HCT116 (cell line): ENCODE measurements around the gene ZFP1. TPM values are rescaled to one million over a fixed set of nuclear protein-coding genes. Genes with fewer than 3 reads are reported as not detected.
A peak's percentile ranks its signal among the peaks of the same experiment; 100 is the strongest.
"Not testable (repeated sequence)": the region's sequence is repeated elsewhere in the genome, so short reads cannot be mapped to it uniquely, and the experiment has no call there.

ENCODE experiments used
- ATAC-seq: fragments of 200-7000 bp; cut with Tn5 transposase; 2 replicates; pipeline ENCODE4 v1.9.1; 2020; ENCODE audit warnings: mild to moderate bottlenecking, moderate library complexity
- BruUV-seq: library from RNA; stranded (reverse); fragments of 400-500 nt; replicated peaks from 2 replicates; lab custom pipeline; 2021; lab: Mats Ljungman, UMichigan
- CTCF ChIA-PET: fragments of 300-600 bp; sonication (Branson Sonifier 250); formaldehyde crosslinking; loops from one replicate; lab custom pipeline; 2021; ENCODE audit warnings: antibody characterized with exemption; lab: Charles Lee
- POLR2A ChIA-PET: fragments of 300-600, 350-600 bp; sonication (Branson Sonifier 250); formaldehyde crosslinking; loops from one replicate; lab custom pipeline; 2021; ENCODE audit warnings: antibody characterized with exemption; lab: Charles Lee
- RAD21 ChIA-PET, 2 experiments: fragments of 300-600 bp; sonication (Branson Sonifier 250); formaldehyde crosslinking; loops; one replicate each; lab custom pipeline; 2023; ENCODE audit warnings: low total read pairs in 2 of 2; ENCODE audit not compliant: uncharacterized antibody in 2 of 2, unreplicated experiment in 2 of 2, low non-redundant PET in 1 of 2; lab: Charles Lee
- DNase-seq: peaks from one replicate; pipeline ENCODE4 v3.0.0-alpha.2; 2010; ENCODE audit warnings: low read depth, low spot score
- H2AFZ ChIP-seq: fragments of 200-600 bp; shearing (Covaris generic), sonication (generic); 2 replicates; pipeline ENCODE4 v1.6.1; 2017; ENCODE audit warnings: low read depth, mixed run types, mixed read lengths, antibody characterized with exemption, low read length; ENCODE audit not compliant: poor library complexity, severe bottlenecking
- H3K27ac ChIP-seq: 2 replicates; pipeline ENCODE4 v1.5.1; 2012; ENCODE audit warnings: low read depth, low read length
- H3K27me3 ChIP-seq: fragments of 200-600 bp; sonication (generic); 2 replicates; pipeline ENCODE4 v1.6.1; 2016; ENCODE audit warnings: mixed run types, low read length, mixed read lengths; ENCODE audit not compliant: insufficient read depth
- H3K36me3 ChIP-seq, 2 experiments: fragments of 200-500 bp in 1 of 2; fragments of 200-600 bp in 1 of 2; sonication (Bioruptor generic) in 1 of 2; sonication (generic) in 1 of 2; 2 replicates each; pipeline versions ENCODE4 v1.5.1 to v1.6.1; 2014 to 2016; ENCODE audit warnings: low read length in 2 of 2, inconsistent platforms in 1 of 2, mixed read lengths in 1 of 2, mixed run types in 1 of 2; ENCODE audit not compliant: insufficient read depth in 2 of 2, control insufficient read depth in 1 of 2
- H3K4me1 ChIP-seq, 2 experiments: fragments of 200-600 bp in 1 of 2; sonication (generic) in 1 of 2; 2 replicates each; pipeline versions ENCODE4 v1.5.1 to v1.6.1; 2012 to 2017; ENCODE audit warnings: low read length in 2 of 2, inconsistent platforms in 1 of 2, mild to moderate bottlenecking in 1 of 2, mixed read lengths in 1 of 2, mixed run types in 1 of 2, moderate library complexity in 1 of 2; ENCODE audit not compliant: insufficient read depth in 2 of 2, control insufficient read depth in 1 of 2
- H3K4me2 ChIP-seq: fragments of 200-600 bp; sonication (generic); 2 replicates; pipeline ENCODE4 v1.6.1; 2017; ENCODE audit warnings: mixed run types, low read length, mixed read lengths
- H3K4me3 ChIP-seq, 2 experiments: fragments of 200-600 bp in 1 of 2; sonication (generic) in 1 of 2; replicated peaks in 1 of 2; 2 replicates each; pipeline ENCODE4 v1.5.1; 2011 to 2016; ENCODE audit warnings: low read length in 2 of 2, control low read depth in 1 of 2, low read depth in 1 of 2, mild to moderate bottlenecking in 1 of 2, mixed read lengths in 1 of 2, mixed run types in 1 of 2
- H3K79me2 ChIP-seq: fragments of 200-600 bp; sonication (generic); 2 replicates; pipeline ENCODE4 v1.6.1; 2017; ENCODE audit warnings: mild to moderate bottlenecking, mixed run types, low read length, moderate library complexity, mixed read lengths; ENCODE audit not compliant: insufficient read depth
- H3K9ac ChIP-seq: fragments of 200-600 bp; sonication (generic); 2 replicates; pipeline ENCODE4 v1.6.1; 2016; ENCODE audit warnings: low read length, mixed read lengths
- H3K9me2 ChIP-seq: fragments of 200-600 bp; sonication (generic), shearing (Covaris generic); 2 replicates; pipeline ENCODE4 v1.6.1; 2017; ENCODE audit warnings: mixed run types, mild to moderate bottlenecking, moderate library complexity; ENCODE audit not compliant: insufficient read depth
- H3K9me3 ChIP-seq, 2 experiments: fragments of 200-500 bp in 1 of 2; fragments of 200-600 bp in 1 of 2; sonication (Bioruptor generic) in 1 of 2; sonication (generic) in 1 of 2; 2 replicates each; pipeline ENCODE4 v1.6.1; 2014 to 2017; ENCODE audit warnings: low read length in 2 of 2, mixed read lengths in 2 of 2, inconsistent platforms in 1 of 2, low read depth in 1 of 2, mild to moderate bottlenecking in 1 of 2, mixed run types in 1 of 2, moderate library complexity in 1 of 2; ENCODE audit not compliant: control insufficient read depth in 1 of 2, insufficient read depth in 1 of 2
- H4K20me1 ChIP-seq: fragments of 200-600 bp; sonication (generic), shearing (Covaris generic); 2 replicates; pipeline ENCODE4 v1.6.1; 2017; ENCODE audit warnings: mixed run types, mild to moderate bottlenecking, moderate library complexity; ENCODE audit not compliant: insufficient read depth
- FOSL1 ChIP-seq: IDR thresholded peaks from 2 replicates; pipeline ENCODE4 v1.6.1; 2012; ENCODE audit warnings: low read depth
- POLR2A ChIP-seq: IDR thresholded peaks from 2 replicates; pipeline ENCODE4 v1.7.0; 2011; ENCODE audit warnings: borderline replicate concordance; ENCODE audit not compliant: insufficient read depth, insufficient read length; ENCODE audit errors: extremely low read depth
- intact Hi-C: fragments of 100-400 bp; cut with micrococcal nuclease; formaldehyde crosslinking; loops from 2 replicates; pipeline ENCODE4 v1.10.0; 2022
- total RNA-seq: library from RNA; stranded (reverse); gene quantifications from one replicate; pipeline ENCODE4 v1.2.1, GENCODE V29; 2021; ENCODE audit not compliant: unreplicated experiment

The ZFP1 gene
- total RNA-seq, 1 experiment from 2014 or later, result 12.8 TPM

DNA sequence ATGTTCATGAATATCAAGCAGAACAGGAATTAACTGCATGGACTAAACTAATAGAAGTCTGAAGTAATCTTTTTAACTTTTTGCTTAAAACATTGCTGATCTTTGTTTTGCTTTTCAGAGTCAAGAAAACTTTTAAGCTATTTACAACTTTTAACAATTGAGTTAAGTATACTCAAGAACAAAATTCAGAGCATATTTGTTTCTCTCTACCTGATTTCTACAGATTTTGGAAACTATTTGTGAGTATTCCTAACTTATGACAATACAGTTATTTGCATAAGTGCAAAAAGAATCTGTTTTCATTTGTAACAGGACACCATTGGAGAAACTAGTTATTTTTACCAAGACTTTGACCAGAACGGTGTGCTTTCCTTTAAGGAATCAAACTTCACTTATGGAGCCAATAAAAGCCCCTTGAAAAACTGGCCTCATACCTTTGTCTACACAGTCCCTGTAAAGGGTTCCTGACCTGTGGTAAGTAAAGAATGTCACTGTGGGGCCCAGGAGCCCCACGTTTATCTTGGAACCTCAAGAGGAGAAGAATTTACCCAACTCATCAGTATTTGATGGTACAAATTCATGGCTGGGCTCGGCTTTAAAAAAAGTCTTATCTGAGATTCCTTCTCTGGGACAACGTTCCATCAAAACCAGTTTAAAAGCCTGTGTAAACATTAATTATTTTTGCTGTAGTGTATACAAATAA lies 20.5 kb upstream of the ZFP1 start:
- DNase-seq (no peak), ATAC-seq (no peak)

DNA sequence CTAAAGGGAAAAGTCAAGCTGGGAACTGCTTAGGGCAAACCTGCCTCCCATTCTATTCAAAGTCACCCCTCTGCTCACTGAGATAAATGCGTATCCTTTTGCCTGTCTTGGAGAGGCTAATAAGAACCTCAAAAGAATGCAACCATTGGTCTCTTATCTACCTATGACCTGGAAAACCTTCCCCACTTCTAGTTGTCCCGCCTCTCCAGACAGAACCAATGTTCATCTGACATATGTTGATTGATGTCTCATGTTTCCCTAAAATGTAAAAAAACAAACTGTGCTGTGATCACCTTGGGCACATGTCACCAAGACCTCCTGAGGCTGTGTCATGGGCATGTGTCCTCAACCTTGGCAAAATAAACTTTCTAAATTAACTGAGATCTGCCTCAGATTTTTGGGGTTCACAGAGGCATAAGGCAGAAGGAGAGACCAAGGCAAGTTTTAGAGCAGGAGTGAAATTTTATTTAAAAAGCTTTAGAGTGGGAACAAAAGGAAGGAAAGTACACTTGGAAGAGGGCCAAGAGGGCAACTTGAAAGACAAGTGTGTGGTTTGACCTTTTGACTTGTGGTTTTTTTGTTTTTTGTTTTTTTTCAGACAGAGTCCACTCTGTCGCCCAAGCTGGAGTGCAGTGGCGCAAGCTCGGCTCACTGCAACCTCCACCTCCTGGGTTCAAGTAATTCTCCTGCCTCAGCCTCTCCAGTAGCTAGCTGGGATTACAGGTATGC lies 18.7 kb upstream of the ZFP1 start:
- peak; percentile 34; the same call in 1 of the 2 replicates for ATAC-seq
- H3K4me3 ChIP-seq, H4K20me1 ChIP-seq, intact Hi-C loops, RAD21 ChIA-PET, H3K27ac ChIP-seq, H3K4me2 ChIP-seq, CTCF ChIA-PET, H3K36me3 ChIP-seq, H3K9ac ChIP-seq, H3K4me1 ChIP-seq, POLR2A ChIA-PET, BruUV-seq, DNase-seq, H3K27me3 ChIP-seq, H3K79me2 ChIP-seq, H3K9me3 ChIP-seq, H3K9me2 ChIP-seq, H2AFZ ChIP-seq: not testable (repeated sequence)

More for the DNA sequence above, 20.5 kb upstream of the ZFP1 start:
- ChIA-PET CTCF (no interaction called here), RAD21 (no interaction called here), POLR2A (interaction anchor here (1.2 kb wide), 1 partner anchor 11 kb away, joined by 3 read pairs; the partner anchor contains the start of gene LDHD)
- Histone ChIP-seq H3K4me2 (no peak overlapping the region), H3K4me3 (no peak overlapping the region), H2AFZ (no peak overlapping the region), H4K20me1 (no peaks in the 10 kb centered on the region), H3K9ac (no peak overlapping the region), H3K9me2 (no peaks in the 10 kb centered on the region), H3K27me3 (no peaks in the 10 kb centered on the region), H3K4me1 (no peaks in the 10 kb centered on the region; a peak in 1 of 4 replicates), H3K27ac (no peak overlapping the region), H3K36me3 (no peaks in the 10 kb centered on the region), H3K79me2 (no peaks in the 10 kb centered on the region), H3K9me3 (peaks cover 0 to 5% of the 10 kb centered on the region in 2 experiments; a peak in 1 of 4 replicates)
- intact Hi-C loops, result no loop called here
- TF ChIP-seq POLR2A, result no peak
- TF ChIP-seq FOSL1, result no peak
- BruUV-seq, result no TSS peak
